Stimulated activated CD4-positive, alpha-beta T cell treated with anti-CD3 and anti-CD28 coated beads, Interleukin-12 subunit alpha, Interleukin-12 subunit beta, amount 100 ng/mL, for 4 hours (primary cell): Measurements from ENCODE around the gene WIPI1.
A peak's percentile ranks its signal among the peaks of the same experiment; 100 is the strongest.
"Not testable (repeated sequence)": the region's sequence is repeated elsewhere in the genome, so short reads cannot be mapped to it uniquely, and the experiment has no call there.

Experiments used
- DNase-seq: peaks from one replicate; pipeline ENCODE4 v3.0.0-alpha.2; 2020

WIPI1 gene

DNA sequence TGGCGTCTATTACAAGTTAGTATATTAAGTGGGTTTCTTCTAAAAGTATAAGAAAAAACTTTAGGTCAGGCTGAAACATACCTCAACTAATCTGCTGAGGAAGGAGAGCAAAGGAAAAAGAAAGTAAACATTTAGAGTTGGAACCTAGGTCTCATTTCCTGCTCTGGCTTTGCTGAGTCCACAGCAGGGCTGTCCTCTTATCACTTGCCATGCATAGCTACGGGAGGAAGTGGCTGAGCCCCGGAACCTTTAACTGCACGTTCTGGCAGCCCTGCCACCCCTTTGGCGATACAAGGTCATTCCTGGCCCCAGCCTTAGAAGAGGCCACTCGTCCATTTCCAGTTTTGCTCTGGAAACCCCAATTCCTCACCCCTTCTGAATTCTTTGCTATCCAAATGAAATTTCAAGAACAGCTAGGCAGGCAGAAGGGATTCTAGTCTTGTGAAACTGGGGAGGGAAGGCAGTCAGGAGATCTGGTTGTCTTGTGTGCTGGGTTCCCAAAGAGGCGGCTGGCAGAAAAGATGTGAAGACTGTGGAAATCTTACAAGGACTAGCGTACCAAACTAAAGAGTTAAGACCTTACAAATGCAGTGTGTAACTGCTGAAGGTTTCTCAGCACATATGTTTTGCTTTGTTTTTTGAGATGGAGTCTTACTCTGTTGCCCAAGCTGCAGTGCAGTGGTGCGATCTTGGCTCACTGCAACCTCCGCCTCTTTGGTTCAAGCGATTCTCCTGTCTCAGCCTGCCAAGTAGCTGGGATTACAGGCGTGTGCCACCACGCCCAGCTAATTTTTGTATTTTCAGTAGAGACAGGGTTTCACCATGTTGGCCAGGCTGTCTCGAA is 19.1 kb downstream of the WIPI1 start:
- DNase-seq: peak; percentile 15

DNA sequence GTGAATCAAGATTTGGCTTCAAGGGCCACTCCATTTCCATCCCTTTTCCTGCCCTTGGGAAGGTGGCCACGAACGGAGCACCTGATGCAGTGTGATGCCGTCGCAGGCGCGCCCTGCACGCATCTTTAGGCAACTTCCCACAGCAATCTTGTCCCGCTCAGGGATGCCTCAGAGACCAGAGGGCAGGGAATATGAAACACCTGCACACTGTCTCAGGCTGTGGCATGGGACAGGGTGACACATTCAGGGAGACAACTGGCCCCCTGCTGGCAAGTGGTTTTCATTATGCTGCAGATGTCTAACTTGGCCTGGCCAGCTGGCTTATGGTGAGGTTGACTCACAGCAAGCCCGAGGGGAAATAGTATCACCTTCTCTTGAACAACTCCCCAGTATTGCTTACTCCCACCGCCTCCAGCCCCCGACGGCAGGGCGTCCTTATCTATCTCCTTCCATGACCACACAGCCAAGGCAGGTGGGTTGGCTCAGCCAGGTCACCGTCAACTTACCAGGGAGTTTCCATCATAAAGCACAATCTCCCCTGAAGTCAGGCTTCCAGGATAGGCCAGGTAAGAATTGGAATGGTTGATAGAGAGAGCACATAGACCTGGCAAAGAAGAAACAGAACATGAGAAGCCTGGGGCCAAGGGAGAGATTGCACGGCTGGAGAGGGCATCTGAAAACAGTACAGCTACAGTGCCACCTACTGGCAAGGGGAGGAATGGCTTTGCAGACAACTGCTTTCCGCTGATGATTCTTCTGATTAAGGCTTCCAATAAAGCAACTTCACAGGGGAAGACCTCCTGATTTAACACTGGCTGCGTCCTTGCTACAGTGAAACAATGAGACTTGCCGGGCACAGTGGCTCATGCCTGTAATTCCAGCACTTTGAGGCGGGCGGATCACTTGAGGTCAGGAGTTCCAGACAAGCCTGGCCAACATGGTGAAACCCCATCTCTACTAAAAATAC is 21.1 kb downstream of the WIPI1 start:
- peak; percentile 75 for DNase-seq

DNA sequence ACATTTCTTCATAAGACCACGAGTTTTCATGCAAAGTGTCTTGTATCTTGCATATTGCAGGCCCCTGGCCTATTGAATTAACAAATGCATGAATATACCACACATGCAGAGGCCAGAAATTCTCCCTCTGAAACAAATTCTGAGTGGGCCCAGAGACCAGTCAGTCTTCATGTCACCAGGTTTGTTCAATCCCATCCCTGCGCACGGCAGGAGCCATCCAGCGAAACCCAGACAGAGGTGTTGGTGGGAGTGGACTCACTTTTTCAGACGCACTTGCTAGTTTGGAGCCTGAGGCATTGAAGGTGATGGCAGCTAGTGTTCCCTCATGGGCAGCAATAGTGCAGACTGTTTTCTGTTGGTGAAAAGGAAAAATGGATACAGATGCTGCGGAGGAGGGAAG is 21.9 kb downstream of the WIPI1 start:
- DNase-seq: no peak

DNA sequence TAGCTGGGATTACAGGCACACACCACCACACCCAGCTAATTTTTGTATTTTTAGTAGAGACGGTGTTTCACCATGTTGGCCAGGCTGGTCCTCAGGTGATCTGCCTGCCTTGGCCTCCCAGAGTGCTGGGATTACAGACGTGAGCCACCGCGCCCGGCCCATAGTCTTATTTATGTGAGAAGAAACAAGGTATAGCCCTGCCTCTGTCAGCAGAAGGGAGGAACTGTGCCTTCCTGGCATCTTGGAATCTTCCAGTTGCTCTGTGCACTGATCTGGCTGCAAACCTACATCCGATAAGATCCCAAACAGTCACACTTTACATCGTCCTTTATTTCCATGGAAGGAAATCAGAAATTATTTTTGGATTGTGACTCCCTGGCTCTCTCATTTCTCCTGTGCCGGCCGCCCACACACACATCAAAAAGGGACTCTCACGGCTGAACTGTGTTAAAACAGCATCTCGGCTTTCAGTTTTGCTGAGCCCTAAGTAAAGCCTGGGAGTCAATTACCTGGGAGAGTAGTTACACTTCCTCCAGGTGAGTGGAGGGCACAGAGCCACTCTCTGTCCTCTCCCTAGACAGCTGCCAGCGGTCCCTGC is 23.3 kb downstream of the WIPI1 start:
- DNase-seq: no peak

DNA sequence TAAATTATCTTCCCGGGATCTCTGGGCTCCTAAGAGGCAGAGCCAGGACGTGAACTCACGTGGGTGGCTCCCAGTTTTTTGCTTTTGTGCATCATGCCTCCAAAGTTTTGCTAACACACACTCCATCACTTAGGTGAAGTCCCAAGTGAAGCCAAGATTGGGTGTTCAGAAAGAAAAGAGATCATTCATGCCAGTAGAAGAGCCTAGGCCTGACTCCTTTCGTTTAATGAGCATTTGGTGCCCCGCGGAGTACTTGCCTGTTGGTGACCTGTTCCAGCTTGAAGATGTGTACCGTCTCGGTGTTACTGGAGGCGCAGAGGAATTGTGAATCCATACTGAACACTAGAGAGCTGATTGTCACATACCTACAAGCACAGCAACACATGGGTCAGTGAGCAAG is 24.1 kb downstream of the WIPI1 start:
- DNase-seq: no peak

DNA sequence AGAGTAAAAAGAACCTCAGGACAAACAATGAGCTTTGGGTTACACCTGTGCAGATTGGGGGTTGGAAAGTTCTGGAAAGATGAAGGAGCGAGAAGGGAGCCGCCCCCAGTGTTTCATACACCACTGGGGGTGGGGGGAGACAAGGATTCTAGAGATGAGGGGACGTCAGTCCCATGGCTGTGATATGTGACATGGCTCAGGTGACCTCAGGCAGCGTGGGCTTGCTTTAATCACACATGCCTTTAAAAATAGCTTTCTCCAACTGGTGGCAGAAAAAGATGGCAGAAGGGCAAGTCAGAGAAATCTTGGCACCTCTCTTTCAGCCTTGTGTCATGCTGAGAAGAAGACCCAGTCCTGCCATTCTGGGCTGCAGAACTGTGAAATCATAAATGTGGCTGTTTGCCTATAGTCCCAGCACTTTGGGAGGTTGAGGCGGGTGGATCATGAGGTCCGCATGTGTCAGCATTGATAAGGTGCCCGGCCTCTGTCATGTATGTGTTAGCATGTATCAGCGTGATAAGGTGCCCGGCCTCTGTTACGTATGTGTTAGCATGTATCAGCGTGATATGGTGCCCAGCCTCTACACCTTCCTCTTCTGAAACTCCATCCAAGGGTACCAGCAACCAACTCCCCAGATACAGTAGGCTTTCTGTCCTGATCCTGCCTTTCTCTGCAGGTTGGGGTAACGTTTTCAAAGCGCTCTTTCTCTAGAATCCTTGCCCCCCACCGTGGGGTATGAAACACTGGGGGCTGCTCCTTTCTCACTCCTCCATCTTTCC is 25.0 kb downstream of the WIPI1 start:
- no peak for DNase-seq

DNA sequence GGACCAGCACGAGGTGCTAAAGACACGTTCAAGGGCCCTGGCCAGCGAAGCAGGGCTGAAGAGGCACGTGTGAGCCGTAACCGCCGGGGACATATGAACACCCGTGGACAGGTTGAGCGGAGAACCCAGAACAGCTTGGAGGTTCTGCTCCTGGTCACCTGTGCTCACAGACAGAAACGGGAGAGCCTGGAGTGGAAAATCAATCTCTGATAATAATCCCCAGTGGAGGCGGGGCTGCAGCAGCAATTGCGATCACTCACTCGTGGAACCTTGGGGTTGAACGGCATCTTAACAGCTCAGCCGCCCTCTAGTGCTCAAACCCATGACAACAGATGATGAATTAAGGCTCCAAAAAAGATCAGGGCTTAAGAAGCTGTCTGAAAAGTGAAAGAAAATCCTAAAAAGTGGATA is 25.6 kb downstream of the WIPI1 start:
- peak; percentile 36 for DNase-seq

DNA sequence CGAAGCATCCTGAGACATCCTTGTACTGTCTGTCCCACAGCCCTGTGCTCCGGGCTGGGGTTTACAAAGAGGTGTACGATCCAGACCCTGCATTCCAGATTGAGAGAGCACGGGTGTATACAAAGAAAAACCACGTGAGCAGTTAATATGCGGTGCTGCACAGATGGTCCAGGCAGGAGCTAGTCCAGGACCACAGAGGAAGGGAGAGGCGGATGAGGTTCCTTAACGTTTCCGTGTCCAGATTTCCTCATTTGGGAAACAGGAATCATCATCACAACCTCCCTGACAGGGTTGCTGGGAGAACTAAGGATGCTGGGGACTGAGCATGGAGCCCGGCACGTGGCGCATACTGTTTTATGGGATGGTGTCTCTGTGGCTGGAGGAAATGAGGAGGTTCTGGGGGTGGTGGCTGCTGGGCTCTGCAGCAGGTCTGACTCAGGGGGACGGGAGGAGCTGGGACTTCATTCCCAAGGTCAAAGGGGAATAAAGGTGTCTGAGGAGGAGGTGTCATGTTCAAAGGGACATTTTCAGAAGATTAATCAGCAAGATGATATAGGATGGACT is 26.2 kb downstream of the WIPI1 start:
- no peak for DNase-seq

DNA sequence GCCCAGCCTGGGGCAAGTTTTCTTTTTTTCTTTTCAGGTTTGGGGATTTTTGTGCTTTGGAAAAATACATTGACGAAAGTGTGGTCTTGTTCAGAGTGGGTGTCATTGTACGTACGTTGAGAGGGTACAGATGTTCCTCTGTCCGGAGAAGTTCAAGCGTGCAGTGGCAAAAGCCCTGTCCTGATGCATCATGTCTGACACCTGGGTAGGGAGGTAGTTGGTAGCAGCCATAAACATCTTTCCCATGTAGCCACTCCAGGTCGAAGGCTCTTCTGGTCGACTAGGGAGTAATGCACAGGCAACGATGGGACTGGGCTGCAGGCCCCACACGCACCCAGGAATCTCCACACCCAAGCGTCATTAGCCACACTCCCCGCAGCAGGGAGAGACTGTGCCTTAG is 27.4 kb downstream of the WIPI1 start:
- DNase-seq: no peak

DNA sequence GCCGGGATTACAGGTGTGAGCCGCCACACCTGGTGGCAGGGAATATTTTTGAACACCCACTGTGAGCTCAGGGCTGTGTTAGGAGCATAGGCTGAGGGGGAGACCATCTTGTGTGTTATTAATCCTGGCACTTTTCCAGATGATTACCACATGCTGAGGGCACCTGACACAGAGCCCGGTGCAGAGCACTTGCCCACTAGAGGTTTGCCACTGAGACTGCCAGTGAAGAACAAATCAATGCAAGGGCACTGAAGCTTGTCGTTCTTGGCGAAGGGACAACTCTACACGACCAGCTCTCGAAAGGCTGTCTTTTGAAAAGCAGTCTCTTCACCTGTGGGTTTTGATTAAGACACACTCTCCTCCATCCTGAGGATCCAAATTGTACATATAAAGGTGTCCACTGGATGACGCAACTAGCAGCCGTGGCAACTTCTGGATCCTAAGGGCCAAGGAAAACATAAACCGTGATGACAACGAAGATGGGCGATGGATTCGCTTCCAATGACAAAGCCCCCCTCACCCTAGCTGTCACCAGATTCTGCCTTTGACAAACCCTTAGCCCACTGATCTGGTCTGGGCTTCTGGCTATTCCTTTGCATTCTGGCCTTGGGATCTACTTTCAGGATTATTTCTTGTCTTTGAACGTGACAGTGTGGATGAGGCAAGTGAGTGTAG is 28.7 kb downstream of the WIPI1 start:
- no peak for DNase-seq

DNA sequence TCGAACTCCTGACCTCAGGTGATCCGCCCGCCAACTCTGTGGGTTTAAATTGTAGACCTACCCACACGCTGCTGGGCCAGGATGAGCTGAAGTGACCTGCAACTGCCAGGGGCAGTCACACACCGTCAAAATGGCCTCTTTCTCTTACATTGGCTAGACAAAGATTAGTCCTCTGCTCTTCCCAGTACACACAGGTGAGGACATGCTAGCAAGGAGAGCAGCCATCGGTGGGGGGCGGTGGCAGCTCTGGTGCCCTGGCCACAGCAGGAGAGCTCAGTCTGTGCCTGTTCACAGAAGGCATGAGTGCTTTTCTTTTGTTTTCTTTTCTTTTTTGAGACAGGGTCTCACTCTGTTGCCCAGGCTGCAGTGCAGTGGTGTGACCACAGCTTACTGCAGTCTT is 29.7 kb downstream of the WIPI1 start:
- no peak for DNase-seq

DNA sequence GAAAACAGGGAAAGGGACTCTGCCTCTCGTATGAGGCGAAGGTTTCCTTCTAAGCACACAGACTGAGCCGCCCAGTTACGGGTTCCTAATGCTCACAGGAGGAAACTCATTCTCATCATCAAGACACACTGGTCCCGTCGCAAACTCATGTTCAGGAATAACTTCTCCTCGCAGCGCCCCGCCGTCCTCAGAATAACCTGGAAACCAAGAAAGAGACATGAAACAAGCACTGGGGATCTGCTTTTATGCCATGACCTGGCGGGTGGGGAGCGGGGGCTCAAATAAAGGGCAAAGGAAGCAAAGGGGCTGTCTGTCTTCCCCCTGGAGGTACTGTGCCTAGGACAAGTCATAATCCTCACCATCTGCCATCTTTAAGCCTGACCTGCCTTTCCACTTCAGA is 31.3 kb downstream of the WIPI1 start:
- no peak for DNase-seq

DNA sequence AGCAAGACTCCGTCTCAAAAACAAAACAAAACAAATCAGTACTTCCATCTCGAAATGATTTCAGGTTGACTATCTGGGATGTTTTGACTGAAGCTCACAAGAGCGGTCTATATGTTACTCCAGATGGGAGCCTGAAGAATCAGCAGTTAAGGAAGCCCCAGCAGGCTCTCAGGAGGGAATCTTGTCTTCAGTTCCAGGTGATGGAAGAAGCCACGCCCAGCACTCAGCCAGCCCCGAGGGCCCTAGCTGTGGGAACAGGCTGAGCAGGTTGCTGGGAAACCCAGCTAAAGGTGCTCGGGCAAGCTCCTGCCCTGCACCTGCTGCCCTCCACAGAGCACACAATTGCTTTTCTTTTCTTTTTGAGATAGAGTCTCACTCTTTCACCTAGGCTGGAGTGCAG is 32.4 kb downstream of the WIPI1 start:
- DNase-seq: no peak

DNA sequence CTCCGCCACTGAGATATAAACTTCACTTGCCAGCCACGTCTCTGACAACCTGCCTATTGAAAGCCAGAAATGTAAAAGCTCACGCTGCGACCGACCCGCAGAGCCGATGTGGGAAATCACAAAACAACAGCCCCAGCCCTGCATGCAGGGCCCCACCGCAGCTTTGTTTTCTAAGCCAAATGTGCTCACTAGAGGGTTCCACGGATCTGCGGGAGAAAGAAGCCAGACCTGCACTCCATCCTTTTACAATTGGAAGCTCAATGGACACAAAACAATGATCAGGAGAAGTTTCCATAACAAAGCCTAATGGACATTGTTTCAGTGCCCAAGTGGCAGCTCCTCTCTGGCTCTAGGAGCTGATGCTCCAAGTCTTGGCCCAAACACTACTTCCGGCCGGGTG is 33.1 kb downstream of the WIPI1 start:
- no peak for DNase-seq

DNA sequence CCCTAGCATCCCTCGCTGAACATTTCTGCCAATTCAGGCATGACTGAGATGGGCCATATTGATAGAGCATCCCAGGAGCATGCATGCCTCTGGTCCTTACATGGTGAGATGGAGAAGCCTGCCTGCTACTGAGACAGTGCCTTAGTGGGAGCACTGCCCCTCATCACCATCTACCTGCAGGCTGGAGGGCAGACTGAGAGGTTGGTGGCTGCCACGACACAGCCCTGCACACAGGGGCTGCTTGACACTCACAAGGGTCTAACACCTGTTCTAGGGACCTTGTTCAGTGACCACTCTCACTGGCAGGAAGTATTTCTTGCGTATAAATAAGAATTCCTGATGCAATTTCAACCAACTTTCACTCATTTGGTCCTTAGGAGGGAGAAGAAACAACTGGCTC is 34.0 kb downstream of the WIPI1 start:
- no peak for DNase-seq

DNA sequence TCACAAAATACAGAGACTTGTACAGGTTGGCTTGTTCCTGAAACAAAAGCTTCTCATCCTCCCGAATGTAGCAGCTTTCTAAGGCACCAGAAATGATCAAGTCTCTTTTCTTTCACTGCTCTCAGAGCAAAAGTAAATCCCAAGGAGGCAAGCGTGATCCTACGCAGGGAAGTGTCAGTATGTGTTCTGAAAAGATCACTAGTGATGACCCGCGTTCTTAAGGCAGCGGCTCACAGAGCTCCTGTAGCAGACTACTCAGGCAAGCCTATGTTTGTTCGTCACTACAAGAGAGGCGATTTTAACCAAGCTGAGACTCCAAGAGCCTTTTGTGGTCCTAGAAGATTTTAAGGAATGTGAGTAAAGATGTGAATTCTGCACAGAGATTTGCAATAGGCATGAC is 34.5 kb downstream of the WIPI1 start:
- no peak for DNase-seq

DNA sequence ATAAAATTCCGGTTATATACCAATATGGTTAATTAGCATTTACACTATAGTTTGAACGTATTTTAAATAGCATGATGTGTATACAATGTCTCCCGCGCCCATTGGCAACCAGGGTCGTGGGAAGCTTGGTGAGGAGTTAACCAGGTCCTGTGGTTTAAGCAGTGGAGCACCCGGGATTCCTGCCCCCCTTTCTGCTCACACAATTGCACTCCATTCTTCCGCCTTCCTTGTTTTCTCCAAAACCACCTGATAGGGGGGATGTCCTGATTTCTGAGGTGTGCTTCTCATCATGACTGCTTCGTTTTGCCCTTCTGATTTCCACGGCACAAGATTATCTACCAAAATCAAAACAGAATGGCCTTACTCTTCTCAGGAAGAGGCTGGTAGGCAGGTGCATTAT is 35.8 kb downstream of the WIPI1 start:
- no peak for DNase-seq

DNA sequence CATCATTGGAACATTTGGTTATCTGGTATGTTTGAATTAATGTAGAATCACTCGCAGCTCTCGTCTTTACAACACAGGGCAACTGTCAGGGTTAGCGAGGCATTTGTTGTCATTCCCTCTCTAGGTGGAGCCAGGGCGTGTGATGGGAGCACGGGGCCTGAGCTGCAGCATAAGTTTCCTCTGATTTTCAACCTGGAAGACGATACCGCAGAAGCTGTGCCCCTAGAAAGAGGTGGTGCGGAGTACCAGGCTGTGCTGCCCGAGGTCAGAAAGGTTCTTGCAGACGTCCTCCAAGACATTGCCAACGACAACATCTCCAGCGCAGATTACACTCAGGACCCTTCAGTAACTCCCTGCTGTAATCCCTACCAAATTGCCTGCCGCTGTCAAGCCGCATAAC is 37.2 kb downstream of the WIPI1 start:
- no peak for DNase-seq

DNA sequence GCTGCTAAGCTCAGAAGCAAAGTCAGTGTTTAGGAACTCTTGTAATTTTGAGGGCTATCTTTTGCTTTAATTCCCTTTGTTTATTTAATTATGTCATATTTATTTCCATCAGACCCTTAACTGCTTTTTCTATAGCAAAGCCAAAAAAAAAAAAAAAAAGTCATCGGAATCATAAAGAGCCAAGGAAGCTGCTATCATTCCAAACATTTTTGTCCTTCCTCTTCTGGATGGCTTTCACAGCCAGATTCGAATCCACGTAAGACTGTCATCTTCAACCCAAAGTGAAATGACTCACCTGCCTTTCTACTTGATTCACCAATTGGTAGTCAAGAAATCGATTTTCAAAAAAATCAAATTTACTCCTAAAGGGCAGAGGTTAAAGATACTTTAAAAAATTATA is 38.4 kb downstream of the WIPI1 start:
- no peak for DNase-seq

DNA sequence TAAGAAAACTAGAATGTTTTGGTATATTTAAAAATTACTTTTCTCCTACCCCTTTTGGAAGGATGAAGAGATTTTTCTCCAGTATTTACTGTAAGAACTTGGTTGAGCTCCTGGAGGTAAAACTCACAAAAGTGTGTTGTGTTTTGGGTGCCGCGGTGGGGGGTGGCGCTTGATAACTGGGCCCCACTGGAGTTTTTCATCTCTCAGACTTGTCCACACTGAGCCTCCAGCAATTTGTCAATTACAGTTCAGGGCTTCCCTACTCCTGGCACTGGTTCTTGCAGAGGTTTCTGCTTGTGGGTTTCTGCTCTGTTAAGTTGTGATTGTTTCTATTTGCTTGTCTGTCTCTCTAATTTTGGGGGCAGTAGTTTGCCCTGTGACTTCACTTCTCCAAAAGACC is 40.0 kb downstream of the WIPI1 start:
- no peak for DNase-seq

DNA sequence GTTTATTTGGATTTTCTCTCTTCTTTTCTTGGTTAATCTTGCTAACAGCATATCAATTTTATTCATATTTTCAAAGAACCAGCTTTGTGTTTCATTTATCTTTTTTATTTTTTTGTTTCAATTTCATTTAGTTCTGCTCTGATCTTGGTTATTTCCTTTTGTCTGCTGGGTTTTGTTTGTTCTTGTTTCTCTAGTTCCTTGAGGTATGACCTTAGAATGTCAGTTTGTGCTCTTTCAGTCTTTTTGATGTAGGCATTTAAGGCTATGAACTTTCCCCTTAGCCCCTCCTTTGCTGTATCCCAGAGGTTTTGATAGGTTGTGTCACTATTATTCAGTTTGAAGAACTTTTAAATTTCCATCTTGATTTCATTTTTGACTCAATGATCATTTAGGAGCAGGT is 42.4 kb downstream of the WIPI1 start:
- not testable (repeated sequence) for DNase-seq
